ENCODE data around the gene MFSD2A.
A peak's percentile ranks its signal among the peaks of the same experiment; 100 is the strongest.
"Not testable (repeated sequence)": the region's sequence is repeated elsewhere in the genome, so short reads cannot be mapped to it uniquely, and the experiment has no call there.

Gene MFSD2A

DNA sequence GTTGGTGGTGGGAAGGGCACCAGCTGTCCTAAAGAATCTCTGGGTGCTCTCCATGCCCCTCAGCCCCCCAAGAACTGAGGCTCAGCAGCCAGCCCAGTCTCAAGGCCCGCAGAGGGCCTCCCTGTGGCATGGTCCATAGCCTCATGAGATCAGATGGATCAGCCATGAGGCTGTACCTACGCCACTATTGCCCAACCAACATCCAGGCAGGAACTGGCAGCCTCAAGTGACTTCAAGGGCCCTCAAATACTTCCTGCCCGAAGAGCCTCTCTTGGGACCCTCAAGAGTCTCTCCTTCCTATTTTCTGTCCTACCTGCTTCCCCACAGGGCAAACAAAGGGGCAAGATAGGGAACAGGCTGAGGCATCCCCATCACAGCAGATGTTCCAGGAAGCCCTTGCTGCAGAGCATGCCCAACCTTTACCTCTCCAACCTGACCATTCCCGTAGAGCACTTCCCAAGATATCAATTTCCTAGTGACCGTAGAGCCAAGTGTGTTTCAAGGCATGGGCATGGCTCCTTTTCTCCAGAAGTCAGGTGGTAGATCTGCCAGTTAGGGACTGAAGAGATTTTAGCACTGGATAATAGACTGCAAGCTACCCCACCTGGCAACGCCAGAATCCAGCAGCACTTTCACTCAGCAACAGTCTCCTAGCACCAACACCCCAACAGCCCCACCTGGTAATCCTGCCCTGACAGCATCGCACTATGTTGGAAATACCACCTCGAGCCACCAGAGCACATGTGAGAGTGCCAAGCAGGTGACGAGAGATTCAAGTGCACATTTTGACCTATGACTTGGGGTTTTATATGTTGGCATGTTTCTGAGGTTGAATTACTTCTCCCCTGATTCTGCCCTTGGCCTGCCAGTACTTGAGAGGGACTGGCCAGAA lies 13.7 kb upstream of the MFSD2A start:
- no peak for DNase-seq

DNA sequence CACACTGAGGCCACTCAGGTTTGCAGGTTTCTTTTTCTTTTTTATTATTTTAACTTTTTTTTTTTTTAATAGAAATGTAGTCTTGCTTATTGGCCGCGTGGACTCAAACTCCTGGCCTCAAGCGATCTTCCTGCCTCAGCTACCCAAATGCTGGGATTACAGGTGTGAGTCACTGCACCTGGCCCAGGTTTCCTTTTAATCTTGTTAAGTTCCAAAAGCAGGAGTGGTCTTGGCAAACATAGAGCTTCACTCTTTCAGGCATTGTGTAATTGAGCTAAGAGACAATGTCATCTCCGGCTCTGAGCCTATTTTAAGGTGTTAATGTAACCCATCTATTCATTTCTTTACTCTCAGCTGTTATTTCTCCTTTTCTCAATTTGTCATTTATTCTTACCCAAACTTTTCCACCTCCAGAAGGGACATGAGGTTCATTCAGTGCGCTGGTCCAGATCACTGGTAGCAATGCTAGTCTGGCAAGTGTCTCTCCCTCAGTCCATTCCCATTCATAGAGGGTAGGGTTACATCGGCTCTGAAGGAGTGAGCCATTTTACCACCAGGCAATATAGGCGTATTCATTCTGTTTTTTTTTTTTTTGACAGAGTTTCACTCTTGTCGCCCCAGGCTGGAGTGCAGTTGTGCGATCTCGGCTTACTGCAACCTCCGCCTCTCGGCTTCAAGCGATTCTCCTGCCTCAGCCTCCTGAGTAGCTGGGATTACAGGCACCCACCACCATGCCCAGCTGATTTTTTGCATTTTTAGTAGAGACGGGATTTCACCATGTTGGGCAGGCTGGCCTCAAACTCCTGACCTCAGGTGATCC lies 11.3 kb upstream of the MFSD2A start:
- no peak for DNase-seq

DNA sequence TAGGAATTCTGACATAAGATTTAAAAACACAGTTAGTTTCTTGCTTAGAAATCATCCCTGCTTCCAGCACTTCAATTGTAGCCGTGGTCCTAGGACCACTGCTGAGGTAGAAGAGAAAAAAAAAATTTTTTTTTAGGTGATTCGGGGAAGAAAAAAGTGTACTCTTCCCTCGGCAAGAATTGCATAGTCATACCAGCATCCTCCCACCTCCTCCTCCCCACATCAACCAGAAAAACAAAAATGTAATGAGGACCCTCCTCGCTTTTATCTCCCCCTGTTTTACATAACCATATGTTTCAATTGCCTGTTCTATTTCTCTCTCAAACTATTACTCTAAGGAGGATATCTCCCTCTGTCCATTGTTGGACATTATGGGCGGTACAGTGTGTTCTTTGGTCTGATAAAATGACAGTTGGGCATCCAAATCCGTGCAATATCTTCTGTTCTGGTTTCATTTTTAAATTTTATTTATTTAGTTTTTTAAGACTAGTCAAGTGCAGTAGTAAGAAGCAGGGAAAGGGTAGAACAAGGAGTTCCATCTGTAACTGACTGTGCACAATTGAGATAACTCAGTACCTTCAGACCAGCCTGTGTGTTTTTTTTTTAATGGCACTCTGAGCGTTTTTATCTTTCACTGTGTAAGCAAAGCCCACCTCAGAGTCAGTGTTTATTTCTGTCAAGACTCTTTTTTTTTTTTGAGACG lies 10.4 kb upstream of the MFSD2A start:
- no peak for DNase-seq

DNA sequence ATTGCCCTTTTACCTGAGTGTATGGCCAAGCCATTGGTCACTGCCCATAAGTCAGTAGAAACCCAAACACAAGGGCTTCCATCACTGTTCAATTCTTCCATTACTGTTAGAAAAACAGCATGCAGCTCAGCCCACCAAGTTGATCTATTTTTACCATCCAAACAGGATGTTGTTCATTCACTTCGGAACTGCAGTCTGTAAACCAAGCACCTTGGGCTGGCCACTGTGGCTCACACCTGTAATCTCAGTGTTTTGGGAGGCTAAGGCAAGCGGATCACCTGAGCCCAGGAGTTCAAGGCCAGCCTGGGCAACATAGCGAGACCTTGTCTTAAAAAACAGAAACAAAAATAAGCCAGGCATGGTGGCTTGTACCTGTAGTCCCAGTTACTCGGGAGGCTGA lies 8.7 kb upstream of the MFSD2A start:
- DNase-seq = no peak

DNA sequence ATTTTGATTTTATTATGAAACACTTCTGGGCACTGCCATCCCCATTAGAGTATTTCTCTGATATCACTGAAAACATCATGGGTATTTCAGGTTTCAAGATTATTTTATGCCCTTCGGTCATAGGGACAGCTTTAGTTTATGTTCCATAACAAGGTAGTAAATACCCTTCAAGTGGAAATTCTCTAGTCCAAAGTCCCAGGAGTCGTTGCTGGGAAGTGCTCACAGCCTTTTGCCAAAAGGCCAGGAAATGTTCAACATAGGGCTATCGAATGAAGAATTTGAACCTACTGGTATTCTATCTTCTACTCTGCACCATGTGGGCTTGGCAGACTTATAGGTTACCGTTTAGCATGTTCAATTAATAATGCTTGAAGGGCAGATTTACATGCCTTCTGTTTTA lies 7.7 kb upstream of the MFSD2A start:
- no peak for DNase-seq

DNA sequence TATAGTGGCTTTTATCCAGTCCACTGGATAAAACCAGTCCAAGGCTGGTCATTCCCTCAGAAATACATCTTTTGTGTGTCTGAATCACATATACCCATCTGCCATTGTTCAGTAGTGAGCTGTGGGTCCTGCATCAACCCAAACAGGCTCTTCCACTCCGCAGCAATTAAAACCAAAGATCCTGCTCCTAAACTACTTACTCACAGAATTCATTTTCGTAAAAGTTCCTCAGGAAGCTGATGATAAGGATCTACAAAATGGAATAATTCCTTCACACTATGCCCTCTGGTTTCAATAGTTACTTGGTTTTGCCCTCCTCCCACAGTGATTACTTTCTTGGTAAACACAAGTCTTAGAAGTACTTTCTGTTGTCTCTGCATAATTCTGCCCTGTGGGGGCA lies 5.1 kb upstream of the MFSD2A start:
- no peak for DNase-seq

DNA sequence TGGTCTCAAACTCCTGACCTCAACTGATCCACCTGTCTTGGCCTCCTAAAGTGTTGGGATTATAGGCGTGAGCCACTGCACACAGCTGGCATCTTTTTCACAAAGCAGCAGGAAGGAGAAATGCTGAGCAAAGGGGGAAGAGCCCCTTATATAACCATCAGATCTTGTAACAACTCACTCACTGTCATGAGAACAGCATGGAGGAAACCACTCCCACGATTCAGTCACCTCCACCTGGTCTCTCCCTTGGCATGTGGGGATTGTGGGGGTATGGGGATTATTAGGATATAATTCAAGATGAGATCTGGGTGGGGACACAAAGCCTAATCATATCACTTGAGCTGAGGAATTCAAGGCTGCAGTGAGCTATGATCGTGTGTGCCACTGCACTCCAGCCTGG lies 3.0 kb upstream of the MFSD2A start:
- DNase-seq = no peak

DNA sequence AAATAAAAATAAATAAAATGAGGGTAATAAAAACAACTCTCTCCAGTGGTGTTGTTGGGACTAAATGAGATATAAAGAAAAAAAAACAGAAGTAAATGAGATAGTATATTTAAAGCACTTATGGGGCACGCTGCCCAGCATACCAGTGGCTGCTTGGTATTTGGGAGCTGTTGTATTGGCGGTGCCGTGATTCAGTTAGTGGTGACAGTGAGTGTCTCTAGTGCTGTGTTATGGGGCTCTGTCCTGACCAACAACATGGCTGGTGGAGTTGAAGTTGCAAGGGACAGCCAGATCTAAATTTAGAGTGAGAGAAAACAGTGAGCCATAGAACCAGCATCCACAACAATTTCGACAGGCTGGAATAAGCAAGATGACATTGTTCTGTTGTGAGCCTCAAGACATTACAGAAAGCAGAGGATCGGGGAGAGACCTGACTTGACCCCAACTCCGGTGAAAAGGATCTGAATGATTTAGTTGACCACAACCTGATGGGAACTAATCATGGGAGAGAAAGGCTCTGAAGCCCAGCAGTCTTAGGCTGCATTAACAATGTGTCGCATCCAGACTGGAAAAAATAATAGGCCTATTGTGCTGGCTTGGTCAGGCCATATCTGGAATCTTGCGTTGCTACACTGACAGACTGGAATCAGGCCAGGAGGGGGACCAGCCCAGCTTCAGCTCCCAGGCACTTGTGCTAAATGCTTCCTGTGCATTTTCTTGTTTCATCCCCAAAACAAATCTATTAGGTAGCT lies 2.4 kb upstream of the MFSD2A start:
- DNase-seq = no peak

DNA sequence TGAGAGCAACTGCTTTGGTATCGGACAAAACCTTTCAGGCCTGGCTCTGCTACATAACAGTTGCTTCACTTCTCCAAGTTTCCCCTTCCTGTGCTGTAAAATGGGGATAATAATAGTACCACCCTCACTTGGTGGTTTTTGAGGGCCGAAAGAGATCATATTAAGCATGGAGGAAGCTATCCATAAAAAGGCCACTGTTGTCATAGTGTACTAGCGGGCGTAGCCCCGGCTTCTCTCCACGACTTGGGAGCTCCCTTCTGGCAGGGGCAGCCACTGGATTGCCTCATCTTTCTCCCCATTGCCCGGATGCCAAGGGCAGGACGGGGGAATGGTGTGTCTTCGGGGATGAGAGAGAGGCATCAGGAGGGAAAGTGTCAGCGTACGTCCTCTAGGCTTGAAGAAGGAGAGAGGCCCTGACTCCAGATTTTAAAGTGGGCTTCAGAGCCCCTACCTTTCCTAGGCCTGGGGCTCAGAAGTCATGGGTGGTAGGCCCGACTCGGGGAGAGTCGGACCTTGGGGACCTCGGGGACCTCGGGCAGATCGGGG lies 548 bp upstream of the MFSD2A start:
- no peak for DNase-seq

DNA sequence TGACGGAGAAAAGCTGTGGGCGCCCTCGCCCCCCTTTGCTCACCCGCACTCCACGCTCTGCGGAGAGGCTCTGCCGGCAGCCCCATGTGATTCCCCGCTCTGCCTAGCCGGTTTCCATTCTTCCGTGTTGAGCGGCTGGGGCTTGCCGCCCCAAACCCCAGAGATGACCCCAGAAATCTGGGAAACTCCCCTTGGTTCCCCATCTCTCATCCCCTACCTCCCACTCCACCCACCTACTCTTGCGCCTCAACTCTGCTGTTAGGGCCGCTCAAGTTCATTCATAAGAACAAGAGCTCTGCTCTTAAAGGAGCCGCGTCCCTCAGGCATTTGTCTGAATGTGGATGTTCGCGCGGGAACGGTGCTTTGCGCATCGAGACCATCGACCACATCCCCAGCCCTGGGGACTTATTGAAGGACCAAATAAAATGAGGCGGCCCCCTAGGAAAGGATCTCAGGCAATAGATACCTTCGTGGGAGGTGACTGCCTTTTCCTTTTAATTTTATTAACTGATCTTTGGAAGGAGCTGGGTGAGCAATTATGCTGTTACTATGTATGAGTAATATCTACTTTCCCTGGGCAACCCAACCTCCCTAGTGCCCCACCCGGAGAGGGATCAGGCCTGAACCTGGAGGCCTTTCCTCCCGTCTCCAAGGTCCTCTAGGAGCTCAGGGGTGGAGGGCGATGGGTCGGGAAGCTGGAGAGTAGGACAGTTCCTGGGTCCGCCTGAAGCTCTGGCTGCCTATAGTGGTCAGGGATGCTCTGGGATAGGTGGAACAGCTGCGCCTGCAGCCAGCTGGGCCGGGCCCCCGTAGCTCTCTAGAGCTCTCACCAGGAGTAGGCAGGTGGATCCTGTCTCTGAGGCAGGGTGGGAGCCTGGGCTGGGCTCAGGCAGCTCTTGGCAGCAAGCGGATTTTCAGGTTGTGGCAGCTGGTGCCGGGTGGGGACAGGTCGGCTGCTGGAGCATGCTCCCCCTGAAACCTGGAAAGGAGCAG lies 898 bp downstream of the MFSD2A start:
- peak; percentile 61 to 64 for DNase-seq

DNA sequence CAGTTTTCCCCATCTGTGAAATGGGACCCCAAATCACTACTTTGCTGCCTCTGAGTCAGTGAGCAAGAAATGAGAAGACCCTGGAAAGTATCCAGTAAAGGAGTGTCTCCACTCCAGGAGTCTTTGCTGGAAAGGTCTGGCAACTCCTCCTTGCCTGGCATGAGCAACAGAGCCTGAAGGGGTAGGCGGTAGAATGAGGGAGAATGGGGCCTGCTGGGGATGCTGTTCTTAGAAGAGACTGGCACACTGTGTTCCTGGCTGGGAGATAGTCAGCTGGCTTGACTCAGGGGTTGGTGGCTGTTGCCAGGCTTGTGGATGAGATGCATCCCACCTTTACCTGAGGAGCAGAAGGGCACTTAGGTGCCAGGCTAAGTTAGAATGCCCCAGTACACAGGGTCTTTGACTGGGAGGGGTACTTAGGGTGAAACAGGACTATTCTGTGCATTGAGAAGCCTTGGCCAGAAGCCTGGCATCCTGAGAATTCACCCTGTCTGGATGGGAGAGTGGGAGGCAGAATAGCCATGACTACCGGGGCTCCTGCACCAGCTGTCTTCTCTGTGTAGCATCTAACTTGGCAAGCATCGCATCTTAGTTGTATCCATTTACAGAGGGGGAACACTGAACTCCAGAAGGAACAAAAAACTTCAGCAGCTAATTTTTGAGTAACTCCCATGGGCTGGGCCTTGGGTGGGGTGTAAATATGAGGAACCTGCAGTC lies 2.5 kb downstream of the MFSD2A start:
- DNase-seq = no peak

DNA sequence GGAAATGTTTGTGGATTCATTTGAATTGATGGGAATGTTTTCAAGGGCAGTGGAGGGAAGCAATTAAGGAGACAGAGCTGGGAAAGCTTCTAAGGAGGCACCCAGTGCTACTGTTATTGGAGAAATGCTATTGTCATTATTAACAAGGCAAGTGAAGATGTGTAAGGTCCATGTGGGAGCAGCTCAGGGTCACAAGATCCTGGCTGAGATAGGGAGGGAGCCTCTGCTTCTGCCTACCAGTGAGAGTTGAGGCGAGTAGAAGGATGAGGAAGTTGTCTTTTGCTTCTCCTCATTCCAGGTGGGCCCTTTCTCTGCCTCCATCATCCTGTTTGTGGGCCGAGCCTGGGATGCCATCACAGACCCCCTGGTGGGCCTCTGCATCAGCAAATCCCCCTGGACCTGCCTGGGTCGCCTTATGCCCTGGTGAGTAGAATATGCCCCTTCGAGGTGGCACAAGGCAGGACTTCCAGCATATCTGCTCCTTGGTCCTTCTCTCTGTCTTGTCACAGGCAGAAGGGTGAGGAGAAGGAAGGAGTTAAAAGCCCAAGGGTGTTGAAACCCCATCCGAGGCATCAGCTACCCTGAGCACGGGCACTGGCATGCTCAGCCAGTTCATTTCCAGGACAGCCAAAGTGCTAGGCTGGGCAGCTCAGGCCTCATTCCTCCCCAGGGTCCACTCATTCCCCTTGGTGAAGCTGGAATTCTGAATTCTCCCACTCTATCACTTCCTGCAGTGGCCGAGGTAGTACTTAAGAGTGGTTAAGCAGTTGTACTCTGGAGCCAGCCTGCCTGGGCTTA lies 3.7 kb downstream of the MFSD2A start:
- DNase-seq = no peak

DNA sequence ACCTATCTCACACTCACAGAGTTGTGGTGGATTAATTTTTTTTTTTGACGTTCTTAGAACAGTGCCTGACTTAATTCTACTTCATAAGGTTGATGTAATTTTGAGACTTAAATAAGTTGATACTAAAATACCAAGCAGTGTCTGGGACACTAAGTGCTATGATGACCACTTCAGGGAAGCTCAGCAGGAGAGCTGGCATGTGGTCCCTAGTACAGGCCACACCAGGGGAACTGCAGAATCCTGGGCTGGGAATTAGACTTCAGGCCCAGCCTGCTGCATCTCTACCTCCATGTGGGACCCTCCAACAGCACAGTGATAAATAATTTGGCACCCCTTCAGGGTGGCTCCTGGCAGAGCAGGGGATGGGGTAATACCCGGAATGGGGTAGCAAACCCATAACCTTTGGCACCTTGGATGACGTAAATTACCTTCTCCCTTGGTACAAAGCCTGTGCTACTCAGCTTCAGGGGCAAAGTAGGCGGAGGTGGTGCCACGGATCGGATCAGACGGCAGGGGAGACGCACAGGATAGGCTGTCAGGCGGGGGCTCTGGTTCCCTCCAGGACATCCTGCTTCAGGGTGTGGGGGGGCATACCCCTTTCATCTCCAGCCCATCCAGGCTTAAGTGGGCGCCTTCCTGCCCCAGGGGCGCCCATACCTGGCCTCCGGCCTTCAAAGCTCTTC lies 4.8 kb downstream of the MFSD2A start:
- no peak for DNase-seq

DNA sequence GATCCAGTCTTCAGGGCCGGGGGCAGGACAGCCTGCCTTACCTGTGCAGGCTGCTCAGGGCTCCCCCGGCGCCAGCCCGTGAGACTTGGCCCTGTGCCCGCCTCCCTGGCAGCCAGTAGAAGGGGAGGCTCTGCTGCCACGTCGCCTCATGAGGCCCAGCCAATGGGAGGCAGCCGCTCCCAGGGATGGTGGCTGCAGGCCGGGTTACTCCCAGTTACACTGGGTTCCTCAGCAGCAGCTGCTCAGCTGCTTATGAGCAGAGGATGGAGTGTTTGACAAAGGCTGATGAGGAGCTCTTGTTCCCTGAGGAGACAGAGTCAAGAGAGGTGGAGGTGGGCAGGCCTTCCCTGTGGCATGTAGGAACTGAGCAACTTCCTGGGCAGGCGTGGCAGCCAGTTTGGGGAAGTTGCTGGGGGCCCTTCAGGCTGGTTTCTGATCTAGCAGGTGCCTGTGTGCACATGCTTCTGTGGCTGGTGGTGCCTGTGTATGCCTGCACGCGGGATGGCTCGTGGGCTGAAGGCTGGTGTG lies 5.5 kb downstream of the MFSD2A start:
- DNase-seq = no peak

DNA sequence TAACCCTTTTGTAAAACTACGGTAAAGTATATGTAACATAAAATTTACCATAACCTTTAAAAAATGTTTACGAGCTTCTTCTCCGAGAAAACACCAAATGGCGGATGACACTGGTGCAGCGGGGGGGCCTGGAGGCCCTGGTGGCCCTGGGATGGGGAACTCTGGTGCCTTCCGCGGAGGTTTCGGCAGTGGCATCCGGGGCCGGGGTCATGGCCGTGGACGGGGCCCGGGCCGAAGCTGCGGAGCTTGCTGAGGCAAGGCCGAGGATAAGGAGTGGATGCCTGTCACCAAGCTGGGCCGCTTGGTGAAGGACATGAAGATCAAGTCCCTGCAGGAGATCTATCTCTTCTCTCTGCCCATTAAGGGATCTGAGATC lies 7.5 kb downstream of the MFSD2A start:
- no peak for DNase-seq

DNA sequence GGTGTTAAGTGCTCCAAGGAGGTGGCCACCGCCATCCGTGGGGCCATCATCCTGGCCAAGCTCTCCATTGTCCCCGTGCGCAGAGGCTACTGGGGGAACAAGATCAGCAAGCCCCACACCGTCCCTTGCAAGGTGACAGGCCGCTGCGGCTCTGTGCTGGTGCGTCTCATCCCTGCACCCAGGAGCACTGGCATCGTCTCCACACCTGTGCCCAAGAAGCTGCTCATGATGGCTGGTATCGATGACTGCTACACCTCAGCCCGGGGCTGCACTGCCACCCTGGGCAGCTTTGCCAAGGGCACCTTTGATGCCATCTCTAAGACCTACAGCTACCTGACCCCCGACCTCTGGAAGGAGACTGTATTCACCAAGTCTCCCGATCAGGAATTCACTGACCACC lies 8.0 kb downstream of the MFSD2A start:
- DNase-seq = not testable (repeated sequence)

DNA sequence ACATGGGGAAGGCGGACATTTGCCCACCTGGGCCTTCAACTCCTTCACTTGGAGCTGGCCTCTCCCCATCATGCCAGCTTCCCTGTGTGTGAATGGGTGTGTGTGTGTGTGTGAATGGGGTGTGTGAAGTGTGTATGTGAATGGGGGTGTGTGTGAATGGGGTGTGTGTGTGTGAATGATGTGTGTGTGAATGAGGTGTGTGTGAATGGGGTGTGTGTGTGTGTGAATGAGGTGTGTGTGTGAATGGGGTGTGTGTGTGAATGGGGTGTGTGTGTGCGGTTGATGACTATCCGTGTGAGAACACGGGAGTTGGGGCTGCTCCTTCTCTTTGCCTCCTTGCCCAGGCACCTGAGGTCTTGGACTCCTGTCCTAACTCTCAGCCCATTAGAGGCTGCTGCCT lies 9.6 kb downstream of the MFSD2A start:
- no peak for DNase-seq

DNA sequence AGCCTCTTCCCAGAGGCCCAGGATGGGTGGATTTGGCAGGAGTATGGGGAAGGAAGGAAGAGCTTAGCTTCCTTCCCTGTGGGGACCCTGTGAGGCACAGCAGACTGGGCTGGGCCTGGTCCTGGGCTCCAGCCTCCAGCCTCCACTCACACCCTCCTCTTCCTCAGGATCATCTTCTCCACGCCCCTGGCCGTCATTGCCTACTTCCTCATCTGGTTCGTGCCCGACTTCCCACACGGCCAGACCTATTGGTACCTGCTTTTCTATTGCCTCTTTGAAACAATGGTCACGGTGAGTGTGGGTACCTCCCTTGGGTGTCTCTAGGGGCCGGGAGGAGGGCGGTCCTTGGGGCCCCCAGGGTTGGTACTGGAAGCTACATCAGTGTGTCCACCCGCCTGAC lies 10.1 kb downstream of the MFSD2A start:
- DNase-seq = no peak

DNA sequence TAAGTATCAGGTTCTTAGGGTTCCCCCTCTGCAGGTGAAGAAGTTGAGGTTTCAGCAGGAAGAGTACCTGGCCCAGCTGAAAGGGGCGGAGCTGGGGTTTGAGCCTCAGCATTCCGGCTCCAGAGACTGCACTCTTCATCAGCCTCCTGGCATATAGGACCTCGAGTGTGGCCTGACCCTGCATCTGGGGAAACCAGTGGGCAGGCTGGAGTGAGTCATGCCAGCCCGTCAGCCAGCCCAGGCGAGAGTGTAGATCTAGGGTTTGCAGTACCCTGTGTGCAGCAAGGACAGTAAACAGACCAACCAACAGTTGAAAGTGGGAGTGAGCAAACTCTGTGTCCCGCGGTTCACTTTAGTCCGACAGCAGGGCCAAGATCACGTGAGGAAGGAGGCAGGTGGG lies 14.1 kb downstream of the MFSD2A start:
- no peak for DNase-seq

All from stimulated activated CD4-positive, alpha-beta T cell treated with anti-CD3 and anti-CD28 coated beads, Interleukin-2, amount 100 ng/mL, for 24 hours (primary cell).